H1 (cell line): ENCODE results near the gene INPP5A. TPM values are rescaled to one million over a fixed set of nuclear protein-coding genes. Genes with fewer than 3 reads are reported as not detected.

Source experiments
- CTCF ChIA-PET: fragments of 300-600 bp; sonication (Branson Sonifier 250); formaldehyde crosslinking; loops from one replicate; lab custom pipeline; 2021; ENCODE audit not compliant: partially characterized antibody; lab: Charles Lee
- POLR2A ChIA-PET: fragments of 300-600 bp; sonication (Branson Sonifier 250); formaldehyde crosslinking; loops from one replicate; lab custom pipeline; 2021; ENCODE audit warnings: inconsistent platforms; ENCODE audit not compliant: partially characterized antibody; lab: Charles Lee
- DNase-seq, 2 experiments: peaks; one replicate each; pipeline versions ENCODE4 v3.0.0 to v3.0.0-alpha.2; 2010 to 2022; ENCODE audit warnings: low spot score in 2 of 2, low read depth in 1 of 2, mixed read lengths in 1 of 2
- FAIRE-seq: peaks from 2 replicates; lab custom pipeline; 2011; peaks lifted over from hg19 to GRCh38; lab: Jason Lieb, UNC
- H2AFZ ChIP-seq: 2 replicates; pipeline ENCODE4 v1.8.1; 2012; ENCODE audit warnings: low read length, inconsistent platforms
- H2AK5ac ChIP-seq: 2 replicates; pipeline ENCODE4 v1.6.1; 2013; ENCODE audit warnings: low read depth, low read length
- H2BK120ac ChIP-seq: replicated peaks from 2 replicates; pipeline ENCODE3; 2013; ENCODE audit warnings: low read depth, low read length, inconsistent platforms
- H2BK12ac ChIP-seq: 2 replicates; pipeline ENCODE4 v1.6.1; 2013; ENCODE audit warnings: low read depth, low read length
- H2BK15ac ChIP-seq: 2 replicates; pipeline ENCODE4 v1.6.1; 2013; ENCODE audit warnings: low read length
- H2BK20ac ChIP-seq: 2 replicates; pipeline ENCODE4 v1.6.1; 2013; ENCODE audit warnings: low read length
- H2BK5ac ChIP-seq: 2 replicates; pipeline ENCODE4 v1.6.1; 2013; ENCODE audit warnings: low read depth, low read length
- H3K14ac ChIP-seq: 2 replicates; pipeline ENCODE4 v1.6.1; 2013; ENCODE audit warnings: inconsistent platforms; ENCODE audit not compliant: insufficient read length
- H3K18ac ChIP-seq: 2 replicates; pipeline ENCODE4 v1.6.1; 2013; ENCODE audit warnings: low read length; ENCODE audit errors: extremely low read depth
- H3K23ac ChIP-seq: 2 replicates; pipeline ENCODE4 v1.6.1; 2013; ENCODE audit warnings: inconsistent platforms; ENCODE audit not compliant: insufficient read length
- H3K23me2 ChIP-seq: 2 replicates; pipeline ENCODE4 v1.6.1; 2013; ENCODE audit warnings: low read depth, low read length
- H3K27ac ChIP-seq: 2 replicates; pipeline ENCODE4 v1.6.1; 2011; ENCODE audit warnings: low read depth, low read length, inconsistent platforms
- H3K27me3 ChIP-seq, 4 experiments: replicated peaks in 1 of 4; 1 replicate in 1 of 4; 2 replicates in 3 of 4; pipeline versions ENCODE4 v1.6.1 to v1.8.1; 2011 to 2013; ENCODE audit warnings: low read length in 3 of 4, mild to moderate bottlenecking in 3 of 4, inconsistent platforms in 2 of 4, mixed read lengths in 2 of 4, moderate library complexity in 1 of 4; ENCODE audit not compliant: control insufficient read depth in 3 of 4, insufficient read depth in 3 of 4; ENCODE audit errors: extremely low read depth in 1 of 4
- H3K36me3 ChIP-seq, 4 experiments: 2 replicates each; pipeline versions ENCODE4 v1.6.1 to v1.8.1; 2011 to 2013; ENCODE audit warnings: mild to moderate bottlenecking in 4 of 4, low read length in 3 of 4, moderate library complexity in 2 of 4, control low read depth in 1 of 4, inconsistent platforms in 1 of 4; ENCODE audit not compliant: insufficient read depth in 4 of 4, control insufficient read depth in 2 of 4
- H3K4ac ChIP-seq: replicated peaks from 2 replicates; pipeline ENCODE3; 2013; ENCODE audit warnings: low read length, low read depth, mixed read lengths, inconsistent platforms; ENCODE audit not compliant: insufficient read length
- H3K4me1 ChIP-seq, 4 experiments: replicated peaks in 1 of 4; 1 replicate in 1 of 4; 2 replicates in 3 of 4; pipeline versions ENCODE4 v1.6.1 to v1.8.1; 2011 to 2013; ENCODE audit warnings: low read length in 3 of 4, inconsistent platforms in 2 of 4, mixed read lengths in 1 of 4; ENCODE audit not compliant: insufficient read depth in 4 of 4, control insufficient read depth in 3 of 4
- H3K4me2 ChIP-seq, 2 experiments: 2 replicates each; pipeline versions ENCODE4 v1.6.1 to v1.8.1; 2011 to 2013; ENCODE audit warnings: low read depth in 2 of 2, low read length in 2 of 2, control low read depth in 1 of 2, inconsistent platforms in 1 of 2, mild to moderate bottlenecking in 1 of 2; ENCODE audit not compliant: insufficient read depth in 1 of 2
- H3K4me3 ChIP-seq, 4 experiments: fragments of 200-600, 300-600 bp in 1 of 4; sonication (generic), shearing (Covaris generic), sonication (Bioruptor Twin) in 1 of 4; 2 replicates each; pipeline versions ENCODE4 v1.5.1 to v1.8.1; 2011 to 2016; ENCODE audit warnings: low read length in 4 of 4, low read depth in 3 of 4, control low read depth in 2 of 4, inconsistent platforms in 2 of 4, mild to moderate bottlenecking in 2 of 4, mixed read lengths in 1 of 4, moderate library complexity in 1 of 4; ENCODE audit not compliant: insufficient read depth in 2 of 4; ENCODE audit errors: extremely low read depth in 1 of 4
- H3K56ac ChIP-seq: replicated peaks from 2 replicates; pipeline ENCODE3; 2013; ENCODE audit warnings: low read depth, mild to moderate bottlenecking, mixed read lengths, low read length, inconsistent platforms; ENCODE audit not compliant: insufficient read length
- H3K79me1 ChIP-seq: 2 replicates; pipeline ENCODE4 v1.6.1; 2013; ENCODE audit warnings: low read depth, low read length, control low read depth
- H3K79me2 ChIP-seq, 2 experiments: 2 replicates each; pipeline versions ENCODE4 v1.6.1 to v1.8.1; 2012 to 2013; ENCODE audit warnings: low read length in 2 of 2, mild to moderate bottlenecking in 2 of 2, inconsistent platforms in 1 of 2; ENCODE audit not compliant: insufficient read depth in 2 of 2, control insufficient read depth in 1 of 2
- H3K9ac ChIP-seq, 4 experiments: replicated peaks in 1 of 4; 1 replicate in 1 of 4; 2 replicates in 3 of 4; pipeline versions ENCODE4 v1.6.1 to v1.8.1; 2011 to 2013; ENCODE audit warnings: low read depth in 3 of 4, low read length in 3 of 4, control low read depth in 2 of 4, mild to moderate bottlenecking in 2 of 4, moderate library complexity in 2 of 4, inconsistent platforms in 1 of 4; ENCODE audit errors: extremely low read depth in 1 of 4
- H3K9me3 ChIP-seq, 2 experiments: 2 replicates each; pipeline versions ENCODE4 v1.6.1 to v1.8.1; 2012 to 2013; ENCODE audit warnings: mild to moderate bottlenecking in 2 of 2, moderate library complexity in 2 of 2, control low read depth in 1 of 2, inconsistent platforms in 1 of 2, low read depth in 1 of 2, low read length in 1 of 2, mixed read lengths in 1 of 2; ENCODE audit not compliant: insufficient read depth in 2 of 2
- H4K20me1 ChIP-seq, 2 experiments: replicated peaks in 1 of 2; 2 replicates each; pipeline versions ENCODE3 to v1.8.1; 2011 to 2013; ENCODE audit warnings: inconsistent platforms in 2 of 2, low read length in 2 of 2, mild to moderate bottlenecking in 1 of 2; ENCODE audit not compliant: insufficient read depth in 2 of 2, control insufficient read depth in 1 of 2
- H4K5ac ChIP-seq: 2 replicates; pipeline ENCODE4 v1.6.1; 2013; ENCODE audit warnings: low read length, low read depth, mixed read lengths, inconsistent platforms; ENCODE audit not compliant: insufficient read length
- H4K8ac ChIP-seq: 2 replicates; pipeline ENCODE4 v1.8.0; 2013; ENCODE audit warnings: mild to moderate bottlenecking, moderate library complexity, low read length, inconsistent platforms; ENCODE audit not compliant: insufficient read depth; ENCODE audit errors: extremely low read depth
- H4K91ac ChIP-seq: replicated peaks from 2 replicates; pipeline ENCODE3; 2013; ENCODE audit warnings: low read length, mixed read lengths, inconsistent platforms; ENCODE audit not compliant: insufficient read length
- ASH2L ChIP-seq: fragments of 200-600, 300-600 bp; sonication (generic); IDR thresholded peaks from one replicate; pipeline ENCODE4 v1.7.1; 2017; ENCODE audit warnings: low read length
- ATF3 ChIP-seq: IDR thresholded peaks from 2 replicates; pipeline ENCODE4 v1.6.1; 2011; ENCODE audit warnings: low read depth, mild to moderate bottlenecking, low read length; ENCODE audit not compliant: insufficient read depth
- BACH1 ChIP-seq: IDR thresholded peaks from 2 replicates; pipeline ENCODE4 v1.6.1; 2012; ENCODE audit warnings: low read length, improper control_type of control experiment
- CEBPB ChIP-seq: IDR thresholded peaks from 2 replicates; pipeline ENCODE4 v1.6.1; 2012; ENCODE audit warnings: low read depth, low read length
- KDM5A ChIP-seq: fragments of 200-600 bp; IDR thresholded peaks from 2 replicates; pipeline ENCODE4 v1.7.1; 2012; ENCODE audit warnings: mild to moderate bottlenecking, low read length, inconsistent platforms, mixed read lengths
- MAFK ChIP-seq: IDR thresholded peaks from 2 replicates; pipeline ENCODE4 v1.6.1; 2012; ENCODE audit warnings: low read depth, mild to moderate bottlenecking, improper control_type of control experiment, low read length
- NRF1 ChIP-seq: IDR thresholded peaks from 2 replicates; pipeline ENCODE4 v1.6.1; 2011; ENCODE audit warnings: mild to moderate bottlenecking, low read depth, low read length, improper control_type of control experiment
- RAD21 ChIP-seq, 2 experiments: IDR thresholded peaks in 1 of 2; conservative IDR thresholded peaks in 1 of 2; 2 replicates each; pipeline ENCODE4 v1.6.1; 2011; ENCODE audit warnings: low read depth in 2 of 2, low read length in 2 of 2, improper control_type of control experiment in 1 of 2, inconsistent platforms in 1 of 2, mild to moderate bottlenecking in 1 of 2, moderate library complexity in 1 of 2
- SAP30 ChIP-seq: fragments of 300-600 bp; sonication (generic); IDR thresholded peaks from 2 replicates; pipeline ENCODE4 v1.7.1; 2012; ENCODE audit warnings: low read length, moderate library complexity, mild to moderate bottlenecking, inconsistent platforms; ENCODE audit not compliant: insufficient read depth, insufficient replicate concordance
- SP2 ChIP-seq: IDR thresholded peaks from 2 replicates; pipeline ENCODE4 v1.6.1; 2012; ENCODE audit warnings: mild to moderate bottlenecking, low read length, inconsistent platforms
- TBP ChIP-seq: IDR thresholded peaks from 2 replicates; pipeline ENCODE4 v1.6.1; 2011; ENCODE audit warnings: low read depth, low read length, improper control_type of control experiment
- WGBS, 2 experiments: shearing (Covaris generic) in 1 of 2; methylation state at CpG; one replicate each; pipeline versions ENCODE4 v1.1.6 to v1.1.7; 2013 to 2015; ENCODE audit warnings: low lambda C conversion rate in 2 of 2, mixed read lengths in 2 of 2, inconsistent platforms in 1 of 2, low coverage in 1 of 2, missing lambda C conversion rate in 1 of 2; ENCODE audit not compliant: insufficient replicate concordance in 2 of 2, insufficient coverage in 1 of 2, insufficient read length in 1 of 2; ENCODE audit errors: extremely low coverage in 1 of 2, missing lambda C conversion rate in 1 of 2; 5-methylcytosine and 5-hydroxymethylcytosine counted together
- polyA plus RNA-seq, 7 experiments: library from polyadenylated mRNA; depleted of rRNA in 3 of 7; stranded (reverse) in 5 of 7; unstranded in 2 of 7; fragments of >200 nt in 5 of 7; fragments of 200-250 nt in 2 of 7; gene quantifications; 1 replicate in 5 of 7; 2 replicates in 1 of 7; 4 replicates in 1 of 7; pipeline versions ENCODE4 v1.2.1 to v1.2.3, GENCODE V29; 2011 to 2013; ENCODE audit warnings: missing spikeins in 2 of 7, mixed read lengths in 2 of 7
- total RNA-seq: library from RNA; stranded (reverse); fragmentation: NEBNext Ultra II Directional; extraction: Animal tissue kit (Norgen Biotek cat#: 25700); gene quantifications from 2 replicates; pipeline ENCODE4 v1.2.1, GENCODE V29; 2021

The INPP5A gene
- total and polyA plus RNA-seq, 2 of the 8 experiments (the other 6 are each of a cell fraction or from before 2014, with no cell fraction given) = 19.7 to 27.5 TPM

GRCh38 chr10:132755166-132755711, 217.7 kb downstream of the INPP5A start:
- Histone ChIP-seq H4K20me1 (peaks cover 0 to 4% of the 10 kb centered on the region in 2 experiments), H3K23me2 (no peaks in the 10 kb centered on the region), H3K4ac (no peak overlapping the region), H3K79me1 (peaks cover 2% of the 10 kb centered on the region; the same call in 1 of the 2 replicates), H3K9ac (no peak overlapping the region), H3K79me2 (no peaks in the 10 kb centered on the region), H2BK5ac (no peak overlapping the region; the same call in 1 of the 2 replicates), H3K4me1 (no peaks in the 10 kb centered on the region), H4K91ac (no peak overlapping the region), H3K18ac (no peak overlapping the region), H3K36me3 (peaks cover 0 to 5% (median 0%) of the 10 kb centered on the region in 4 experiments; a peak in 2 of 8 replicates), H3K27ac (no peak overlapping the region), H2BK15ac (no peak overlapping the region), H3K4me3 (no peak overlapping the region), H3K14ac (no peak overlapping the region), H2BK20ac (no peak overlapping the region), H2AFZ (no peak overlapping the region), H3K27me3 (no peaks in the 10 kb centered on the region), H3K23ac (no peak overlapping the region), H4K8ac (no peak overlapping the region), H4K5ac (no peak overlapping the region), H3K9me3 (peaks cover 3 to 13% of the 10 kb centered on the region in 2 experiments; a peak in 2 of 4 replicates), H2BK120ac (peak overlapping the region; percentile 38), H3K56ac (no peak overlapping the region), H3K4me2 (no peak overlapping the region), H2AK5ac (no peak overlapping the region), H2BK12ac (no peak overlapping the region; the same call in 1 of the 2 replicates)
- CTCF ChIA-PET = no interaction called here
- 89% methylated on average over 15 of the region's 15 CpGs; no CpG with 5 or more reads in 1 of the 2 experiments for WGBS, 2 experiments
- DNase-seq (no peak), FAIRE-seq (no peak)
- POLR2A ChIA-PET = no interaction called here
- TF ChIP-seq MAFK (no peak), SAP30 (no peak), CEBPB (no peak), KDM5A (no peak), ATF3 (no peak), TBP (no peak), BACH1 (no peak), NRF1 (no peak), SP2 (no peak), ASH2L (no peak), RAD21 (IDR thresholded peaks at IDR 0.05 in 1 of 2, conservative IDR thresholded peaks at IDR 0.05 in 1 of 2; ENCODE audit: low read depth in 2 of 2, low read length in 2 of 2) (no peak)
